ENCODE results near the gene MSI2.

DNA sequence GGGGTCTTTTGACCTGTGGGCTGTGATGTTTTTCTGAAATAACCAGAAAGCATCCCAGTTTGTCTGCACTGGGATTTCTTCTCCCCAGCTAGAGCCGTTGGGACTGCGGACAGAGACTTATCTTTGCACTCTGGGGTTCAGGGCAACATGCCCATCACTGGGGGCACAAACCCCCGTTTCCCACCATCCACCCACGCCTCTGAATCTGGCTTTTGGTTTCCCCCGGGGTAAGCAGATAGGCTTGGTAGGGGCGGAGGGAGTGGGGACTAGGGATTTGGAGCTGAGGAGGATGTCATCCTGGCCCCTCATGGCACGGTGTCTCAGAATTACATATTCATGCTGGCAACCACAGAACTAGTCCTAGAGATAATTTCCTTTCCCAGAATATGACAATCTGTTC lies 420.2 kb downstream of the MSI2 start:
- TF ChIP-seq CTCF (IDR thresholded peaks at IDR 0.05) (no peak), POLR2A (IDR thresholded peaks at IDR 0.05) (no peak)
